ENCODE measurements around the gene FCHSD2.
A peak's percentile ranks its signal among the peaks of the same experiment; 100 is the strongest.
"Not testable (repeated sequence)": the region's sequence is repeated elsewhere in the genome, so short reads cannot be mapped to it uniquely, and the experiment has no call there.

The FCHSD2 gene

DNA sequence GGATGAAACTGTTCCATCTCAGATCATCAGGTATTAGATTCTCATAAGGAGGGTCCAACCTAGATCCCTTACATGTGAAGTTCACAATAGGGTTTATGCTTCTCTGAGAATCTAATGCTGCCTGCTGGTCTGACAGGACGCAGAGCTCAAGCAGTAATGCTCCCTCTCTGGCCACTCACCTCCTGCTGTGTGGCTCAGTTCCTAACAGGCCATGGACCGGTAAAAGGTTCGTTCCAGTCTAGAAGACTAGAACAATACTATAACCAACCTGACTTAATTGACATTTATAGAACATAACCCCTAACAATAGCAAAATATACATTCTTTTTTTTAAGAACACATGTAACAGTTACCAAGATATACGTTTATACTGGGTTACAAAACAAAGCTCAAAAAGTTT is 282.1 kb downstream of the FCHSD2 start:
- no peak for DNase-seq

DNA sequence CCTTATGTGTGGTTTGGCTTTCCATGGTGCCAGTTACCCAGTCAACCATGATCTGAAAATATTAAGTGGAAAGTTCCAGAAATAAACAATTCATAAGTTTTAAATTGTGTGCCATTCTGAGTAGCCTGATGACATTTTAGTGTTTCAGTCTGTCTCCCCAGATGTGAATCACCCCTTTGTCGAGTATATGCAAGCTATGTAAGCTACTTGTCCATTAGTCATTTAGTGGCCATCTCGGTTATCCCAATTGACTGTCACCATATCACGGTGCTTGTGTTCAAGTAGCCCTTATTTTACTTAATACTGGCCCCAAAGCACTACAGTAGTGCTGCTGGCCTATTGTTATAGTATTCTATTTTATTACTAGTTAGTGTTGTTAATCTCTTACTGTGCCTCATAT is 283.0 kb downstream of the FCHSD2 start:
- no peak for DNase-seq

DNA sequence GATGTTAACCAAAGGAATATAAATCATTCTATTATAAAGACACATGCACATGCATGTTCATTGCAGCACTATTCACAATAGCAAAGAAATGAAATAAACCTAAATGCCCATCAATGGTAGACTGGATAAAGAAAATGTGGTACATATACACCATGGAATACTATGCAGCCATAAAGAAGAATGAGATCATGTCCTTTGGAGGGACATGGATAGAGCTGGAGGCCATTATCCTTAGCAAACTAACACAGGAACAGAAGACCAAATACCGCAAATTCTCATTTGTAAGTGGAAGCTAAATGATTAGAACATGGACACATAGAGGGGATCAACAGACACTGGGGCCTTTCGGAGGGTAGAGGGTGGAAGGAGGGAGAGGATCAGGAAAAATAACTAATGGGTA is 283.9 kb downstream of the FCHSD2 start:
- DNase-seq = not testable (repeated sequence)

DNA sequence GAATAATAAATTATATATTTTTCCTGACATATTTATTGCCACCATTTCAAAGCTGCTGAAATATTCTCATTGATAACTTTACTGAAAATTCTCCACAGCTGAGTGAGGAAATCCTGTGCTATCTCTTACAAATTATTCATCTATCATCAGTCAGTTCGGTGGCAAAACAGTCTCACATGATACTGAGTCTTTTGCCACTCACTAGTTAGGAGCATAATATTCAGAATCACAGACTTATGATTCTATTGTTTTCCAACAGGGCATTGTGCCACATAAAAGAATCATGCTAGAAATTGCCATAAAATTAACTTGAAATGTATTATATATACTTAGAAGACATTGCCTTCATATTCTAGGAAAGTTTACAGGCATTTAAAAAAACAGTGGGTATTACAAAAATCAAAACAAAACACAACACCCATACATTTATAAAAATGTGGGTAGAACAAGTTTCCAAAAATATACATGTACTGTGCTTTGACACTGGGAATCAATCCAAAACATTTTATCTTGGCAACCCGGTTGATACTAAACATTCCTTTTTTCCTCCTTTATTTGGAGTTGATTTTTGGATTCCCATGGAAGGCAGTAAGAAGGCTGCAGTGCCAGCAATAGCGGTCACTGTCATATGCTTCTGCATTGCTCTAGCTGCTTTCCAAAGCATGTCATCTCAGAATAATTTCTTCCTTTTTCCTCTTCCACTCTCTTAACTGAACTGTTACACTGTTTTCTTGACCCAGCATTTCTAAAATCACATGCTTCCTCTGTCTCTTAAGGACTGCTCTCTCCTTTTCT is 285.4 kb downstream of the FCHSD2 start:
- DNase-seq = no peak

DNA sequence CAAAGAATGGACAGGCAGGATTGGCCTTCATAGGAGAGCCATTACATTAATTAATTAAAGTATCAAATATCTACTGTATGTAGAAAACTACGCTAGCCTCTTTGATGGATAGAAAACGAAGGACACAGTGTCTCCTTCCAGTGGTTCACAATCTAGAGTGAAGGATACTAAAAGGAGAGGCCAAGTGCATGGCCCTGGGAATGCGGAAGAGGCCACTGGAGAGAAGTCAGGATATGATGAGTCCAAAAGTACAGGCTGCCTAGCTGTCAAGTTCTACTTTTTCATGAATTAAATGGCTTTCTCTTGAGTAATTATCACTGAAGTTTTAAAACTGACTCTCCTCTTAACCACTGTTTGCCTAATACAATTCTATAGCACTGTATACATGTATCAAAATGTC is 286.1 kb downstream of the FCHSD2 start:
- no peak for DNase-seq

DNA sequence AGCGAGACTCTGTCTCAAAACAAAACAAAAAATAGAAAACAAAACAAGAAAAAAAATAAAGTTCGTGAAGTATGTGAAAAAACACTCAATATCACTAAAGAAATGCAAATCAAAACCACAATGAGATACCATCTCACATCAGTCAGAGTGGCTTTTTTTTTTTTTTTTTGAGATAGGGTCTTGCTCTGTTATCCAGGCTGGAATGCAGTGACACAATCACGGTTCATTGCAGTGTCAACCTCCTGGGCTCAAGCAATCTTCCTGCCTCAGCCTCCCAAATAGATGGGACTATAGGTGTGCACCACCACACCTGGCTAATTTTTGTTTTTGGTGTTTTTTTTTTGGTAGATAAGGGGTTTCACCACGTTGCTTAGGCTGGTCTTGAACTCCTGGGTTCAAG is 290.4 kb downstream of the FCHSD2 start:
- no peak for DNase-seq

DNA sequence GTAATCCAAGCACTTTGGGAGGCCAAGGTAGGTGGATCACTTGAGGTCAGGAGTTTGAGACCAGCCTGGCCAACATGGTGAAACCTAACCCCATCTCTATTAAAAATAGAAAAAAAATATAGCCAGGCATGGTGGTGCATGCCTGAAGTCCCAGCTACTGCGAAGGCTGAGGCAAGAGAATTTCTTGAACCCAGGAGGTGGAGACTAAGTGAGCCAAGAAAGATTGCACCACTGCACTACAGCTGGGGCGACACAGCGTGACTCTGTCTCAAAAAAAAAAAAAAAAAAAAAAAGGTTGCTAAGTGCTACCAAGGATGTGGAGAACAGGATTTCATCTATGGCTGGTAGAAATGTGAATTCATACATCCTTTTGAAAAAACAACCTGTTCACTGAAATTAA is 291.3 kb downstream of the FCHSD2 start:
- DNase-seq = no peak

DNA sequence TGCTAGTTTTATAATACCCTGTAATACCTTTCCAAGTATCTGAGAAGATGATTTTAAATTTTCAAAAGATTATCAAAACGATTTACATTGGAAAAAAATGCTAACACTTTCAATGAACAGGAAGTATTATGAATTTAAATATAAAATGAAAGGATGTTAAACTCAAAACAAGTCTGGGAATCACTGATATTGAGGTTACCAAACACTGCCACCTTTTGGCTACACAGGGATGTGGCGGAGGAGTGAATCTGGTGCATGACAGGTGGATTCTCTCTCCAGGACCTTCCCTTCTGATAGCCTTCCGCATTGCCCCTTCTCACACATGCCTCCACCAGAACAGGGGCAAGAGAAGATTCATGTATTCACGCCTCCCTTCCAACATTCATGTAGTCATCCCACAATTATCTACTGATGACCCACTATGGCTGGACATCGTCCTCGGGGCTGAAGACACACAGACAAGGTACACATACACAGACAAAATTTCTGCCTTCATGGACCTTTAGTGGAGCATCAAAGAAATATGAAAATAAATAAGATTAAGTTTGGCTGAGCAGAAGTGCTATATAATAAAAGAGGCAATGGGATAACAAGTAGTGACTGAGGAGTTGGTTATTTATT is 293.2 kb downstream of the FCHSD2 start:
- no peak for DNase-seq

DNA sequence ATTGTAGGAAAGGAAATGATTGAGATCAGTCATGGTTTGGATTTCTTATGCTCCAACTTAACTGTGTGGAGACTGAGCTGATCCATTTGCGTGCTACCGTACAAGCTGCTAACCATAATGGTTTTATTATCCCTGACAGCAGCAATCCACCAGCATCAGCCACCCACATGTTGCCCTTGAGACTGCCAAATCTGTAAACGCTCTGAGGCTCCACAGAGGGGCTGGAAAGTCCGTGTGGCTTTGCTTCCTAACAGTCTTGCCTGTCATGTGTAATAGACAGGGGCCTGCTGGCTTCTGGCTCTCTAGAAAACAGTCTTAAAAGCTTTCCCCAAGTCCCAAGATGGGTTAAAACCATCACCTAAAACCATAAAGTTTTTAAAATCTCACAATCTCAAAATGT is 297.8 kb downstream of the FCHSD2 start:
- DNase-seq = no peak

DNA sequence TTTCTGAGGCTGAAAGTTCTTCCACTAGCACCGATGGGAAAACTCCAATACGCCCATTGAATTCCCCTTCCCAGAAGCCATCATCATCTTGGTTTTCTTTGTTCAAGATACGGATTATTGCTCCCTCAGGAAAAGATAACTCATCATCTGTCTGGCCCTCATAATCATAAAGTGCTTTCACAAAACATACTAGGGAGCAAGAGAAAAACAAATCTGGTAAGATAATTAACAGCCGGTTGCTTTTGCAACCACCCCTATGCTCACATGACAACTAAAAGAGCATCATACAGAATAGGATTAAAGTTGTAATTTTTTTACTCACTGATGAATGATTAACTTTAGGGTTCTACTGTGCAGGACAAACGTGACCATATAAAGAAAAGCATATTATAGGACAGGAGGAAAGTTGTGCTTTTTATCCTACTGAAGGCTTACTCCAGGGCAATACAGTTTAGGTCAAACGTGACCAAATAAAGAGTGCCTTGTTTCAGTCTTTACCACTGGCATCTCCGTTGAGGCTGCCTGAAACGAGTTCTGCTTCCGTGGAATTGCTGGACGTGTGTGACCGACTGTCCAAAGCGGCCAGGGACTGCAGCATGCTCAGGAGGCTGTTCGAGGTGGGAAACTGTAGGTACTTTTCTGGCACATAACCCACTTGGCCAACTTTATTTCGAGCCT is 299.3 kb downstream of the FCHSD2 start:
- DNase-seq = no peak

DNA sequence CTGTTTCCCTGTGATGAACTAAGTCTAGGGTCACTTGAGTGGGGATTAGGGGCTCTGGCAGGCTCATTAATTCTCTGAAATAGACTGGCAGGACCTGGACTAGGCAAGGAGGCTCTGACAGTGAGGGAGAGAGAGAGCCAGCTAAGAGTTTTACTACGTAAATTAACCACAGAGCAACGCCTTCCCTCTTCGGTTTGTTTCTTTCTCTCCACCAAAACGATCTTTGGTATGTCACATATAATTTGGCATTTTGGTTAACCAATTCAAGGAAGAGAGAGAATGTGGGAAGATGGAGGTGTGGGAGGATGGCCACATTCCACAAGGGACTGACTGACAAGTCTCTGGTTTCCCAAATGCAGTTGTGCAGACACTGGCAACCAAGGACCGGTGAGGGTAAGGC is 300.0 kb downstream of the FCHSD2 start:
- no peak for DNase-seq

DNA sequence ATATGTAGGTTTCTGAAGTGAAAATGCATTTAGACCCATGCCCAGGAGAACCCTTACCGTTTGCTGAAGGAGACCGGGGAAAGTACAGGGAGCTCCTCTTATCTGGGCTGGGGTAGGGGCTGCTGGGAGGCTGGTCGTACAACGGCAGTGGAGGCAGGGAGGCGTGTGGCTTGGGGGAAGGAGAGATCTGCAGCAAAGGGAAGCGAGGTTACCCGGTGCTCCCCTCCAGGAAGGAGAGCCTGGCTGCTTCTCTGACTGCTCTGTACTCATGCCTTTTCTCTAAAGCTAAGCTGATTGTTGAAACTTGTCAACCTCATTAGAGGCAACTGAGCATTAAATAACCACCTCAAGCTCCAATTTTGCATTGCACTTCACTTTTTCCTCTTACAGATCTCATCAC is 300.7 kb downstream of the FCHSD2 start:
- no peak for DNase-seq

DNA sequence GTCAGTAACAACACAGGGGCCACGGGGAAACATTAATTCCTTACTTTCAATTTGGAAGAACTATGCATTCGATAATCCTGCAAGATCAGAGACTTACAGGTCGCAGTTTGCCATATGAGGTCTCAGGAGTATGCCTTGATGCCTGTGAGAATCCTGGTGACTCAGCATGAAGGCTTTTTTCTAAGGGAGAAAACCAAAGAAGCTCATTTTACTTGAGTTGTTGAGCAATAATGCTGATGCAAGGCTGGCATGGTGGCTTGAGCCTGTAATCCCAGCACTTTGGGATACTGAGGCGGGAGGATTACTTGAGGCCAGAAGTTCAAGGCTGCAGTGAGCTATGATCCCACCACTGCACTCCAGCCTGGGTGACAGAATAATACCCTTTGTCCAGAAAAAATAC is 301.3 kb downstream of the FCHSD2 start:
- no peak for DNase-seq

DNA sequence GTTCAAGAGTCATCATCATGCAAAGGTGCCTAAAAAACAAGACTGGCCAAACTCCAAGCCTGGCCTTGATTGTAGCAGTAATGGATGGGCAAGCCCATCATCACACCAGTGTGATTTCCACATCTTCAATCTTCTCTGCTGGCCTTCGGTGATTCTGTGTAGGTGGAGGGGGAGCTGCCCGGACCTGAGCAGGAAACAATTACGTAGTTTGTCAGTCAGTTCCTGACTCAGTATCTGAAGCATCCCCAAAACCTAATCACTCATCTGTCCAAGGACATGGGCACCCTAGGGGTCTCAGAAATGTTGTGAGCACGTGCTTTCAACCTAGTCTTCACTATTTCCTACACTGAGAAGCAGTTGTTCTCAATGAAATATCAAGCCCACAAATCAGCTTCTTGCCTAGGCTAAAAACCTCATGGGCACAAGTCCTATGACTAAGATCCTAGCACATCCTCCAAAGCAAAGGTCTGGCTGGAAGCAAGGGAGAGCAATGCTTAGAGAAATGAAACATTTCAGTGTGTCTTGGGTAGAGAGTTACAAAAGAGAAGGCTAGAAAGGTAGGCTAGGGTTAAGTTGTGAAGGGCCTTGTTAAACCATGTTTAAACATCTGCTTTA is 303.3 kb downstream of the FCHSD2 start:
- no peak for DNase-seq

DNA sequence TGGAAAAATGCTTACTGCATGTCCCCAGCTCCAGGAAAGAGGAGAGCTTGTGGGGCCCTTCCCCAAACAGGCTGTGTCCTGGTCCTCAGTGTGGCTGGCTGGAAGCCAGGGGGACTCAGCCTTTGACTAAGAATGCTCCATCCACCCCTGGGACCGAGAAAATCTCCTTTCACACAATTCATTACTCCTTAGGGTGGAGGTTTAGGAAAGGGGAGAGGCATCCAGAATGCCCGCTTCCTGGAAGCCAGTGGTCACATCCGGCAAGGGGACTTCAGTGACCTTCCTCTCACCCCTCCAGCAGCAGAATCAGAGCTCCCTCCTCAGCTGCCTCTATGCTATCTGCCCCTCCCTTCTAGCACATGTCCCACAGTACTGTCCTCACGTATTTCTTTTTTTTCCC is 306.0 kb downstream of the FCHSD2 start:
- DNase-seq = no peak

DNA sequence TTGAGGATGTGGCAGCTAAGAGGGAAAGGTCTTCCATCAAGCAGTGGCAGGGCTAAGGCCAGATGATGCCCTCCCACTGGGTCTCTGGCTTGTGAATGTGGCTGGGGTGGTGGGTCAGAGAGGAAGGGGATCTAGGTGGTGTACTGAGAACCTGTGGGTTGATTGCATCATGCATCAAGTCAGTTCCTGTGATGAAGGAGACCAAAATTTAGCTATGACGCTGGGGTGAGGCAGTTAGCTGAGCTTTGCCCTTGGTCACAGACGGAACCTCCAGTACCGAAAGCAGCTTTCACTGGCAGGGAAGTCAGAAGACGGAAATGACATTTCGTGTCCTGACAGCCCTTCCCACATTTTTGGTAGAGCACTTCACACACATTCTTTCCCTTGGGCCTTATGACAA is 307.2 kb downstream of the FCHSD2 start:
- DNase-seq = no peak

DNA sequence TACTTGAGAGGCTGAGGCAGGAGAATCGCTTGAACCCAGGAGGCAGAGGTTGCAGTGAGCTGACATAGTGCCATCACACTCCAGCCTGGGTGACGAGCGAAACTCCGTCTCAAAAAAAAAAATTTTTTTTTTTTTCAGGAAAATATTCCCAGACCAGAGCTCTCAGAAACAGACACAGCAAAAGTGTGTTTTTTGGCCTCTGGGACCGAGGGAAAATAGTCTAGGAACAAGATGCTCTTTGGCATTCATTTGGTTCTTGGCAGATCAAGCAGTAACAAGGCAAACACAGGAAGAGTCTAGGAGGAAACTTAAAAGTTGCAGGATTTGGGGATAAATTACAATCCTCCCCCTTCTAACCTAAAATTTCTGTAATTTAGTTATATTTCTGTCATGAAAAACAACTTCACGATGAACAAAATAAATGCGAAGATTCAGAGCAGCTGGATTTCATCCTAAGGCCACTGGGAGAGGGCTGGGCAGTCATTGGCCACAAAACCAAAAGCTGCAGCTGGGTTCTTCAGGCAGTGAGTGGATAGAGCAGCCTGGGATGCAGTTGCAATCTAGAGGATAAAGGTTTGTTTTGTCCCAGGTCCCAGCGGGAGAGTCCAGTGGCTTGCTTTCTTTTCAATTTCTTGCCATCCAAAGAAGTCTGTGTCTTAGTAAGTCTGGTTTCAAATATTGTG is 308.2 kb downstream of the FCHSD2 start:
- no peak for DNase-seq

DNA sequence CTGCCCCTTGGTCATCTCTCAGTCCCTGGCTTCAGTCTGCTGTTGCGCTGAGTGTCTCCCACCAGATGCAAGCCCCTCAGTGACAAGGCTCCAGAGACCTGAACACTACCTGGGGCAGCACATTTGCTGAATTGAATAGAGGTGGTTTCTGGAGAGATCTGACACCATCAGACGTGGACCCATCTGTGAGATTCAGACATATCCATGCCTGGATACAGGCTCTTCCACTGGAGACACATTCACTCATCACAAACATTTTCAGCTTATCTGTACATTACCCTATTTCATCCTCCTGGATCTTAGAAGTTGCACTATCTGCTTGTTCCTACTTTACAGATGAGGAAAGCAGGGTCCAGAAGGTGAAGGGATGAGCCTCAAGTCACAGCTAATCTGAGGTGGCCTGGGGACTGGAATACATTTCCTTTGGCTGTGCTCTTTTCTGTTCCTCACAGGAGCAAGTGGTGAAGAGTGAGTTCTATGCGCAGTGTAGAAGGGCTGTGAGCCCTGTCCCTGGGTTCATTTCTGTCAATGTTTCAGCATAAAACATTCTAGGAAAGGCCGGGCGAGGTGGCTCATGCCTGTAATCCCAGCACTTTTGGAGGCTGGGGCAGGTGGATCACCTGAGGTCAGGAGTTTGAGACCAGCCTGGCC is 308.9 kb downstream of the FCHSD2 start:
- no peak for DNase-seq

DNA sequence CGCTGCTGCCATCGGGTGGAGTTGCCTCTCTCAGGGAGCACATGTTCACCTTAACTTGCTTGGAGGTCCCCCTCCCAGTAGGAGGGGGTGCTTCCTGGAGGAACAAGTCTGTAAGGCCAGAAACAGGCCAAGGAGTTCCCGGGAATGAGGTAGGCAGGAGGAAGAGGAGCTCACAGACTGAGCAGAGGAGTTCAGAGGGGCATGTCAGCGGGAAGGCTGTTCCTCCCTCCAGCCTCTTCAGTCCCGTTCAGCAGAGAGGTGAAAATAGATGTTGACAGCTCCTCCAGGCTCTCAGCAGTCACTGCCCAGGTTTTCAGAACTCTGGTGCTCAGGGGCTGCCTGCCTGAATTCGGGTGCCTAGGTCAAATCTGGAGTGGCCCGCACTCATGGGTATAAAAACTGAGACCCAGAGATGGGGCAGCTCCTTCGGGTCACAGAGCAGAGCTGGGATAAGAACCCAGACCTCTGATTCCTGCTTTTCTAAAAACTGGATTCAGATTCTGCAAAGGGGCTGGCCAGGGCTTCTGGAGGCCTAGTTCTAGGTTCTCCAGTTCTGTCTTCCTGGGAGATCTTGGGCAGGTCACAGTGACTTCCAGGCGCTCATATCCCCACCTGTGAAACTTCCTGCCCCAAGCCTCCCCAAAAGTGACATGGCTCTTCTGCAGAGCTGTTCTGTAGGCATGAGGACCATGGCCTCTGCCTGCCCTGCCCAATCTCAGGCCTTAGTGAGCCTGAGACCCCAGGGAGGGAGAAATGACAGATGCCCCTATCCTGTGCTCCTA is 309.6 kb downstream of the FCHSD2 start:
- DNase-seq = no peak

DNA sequence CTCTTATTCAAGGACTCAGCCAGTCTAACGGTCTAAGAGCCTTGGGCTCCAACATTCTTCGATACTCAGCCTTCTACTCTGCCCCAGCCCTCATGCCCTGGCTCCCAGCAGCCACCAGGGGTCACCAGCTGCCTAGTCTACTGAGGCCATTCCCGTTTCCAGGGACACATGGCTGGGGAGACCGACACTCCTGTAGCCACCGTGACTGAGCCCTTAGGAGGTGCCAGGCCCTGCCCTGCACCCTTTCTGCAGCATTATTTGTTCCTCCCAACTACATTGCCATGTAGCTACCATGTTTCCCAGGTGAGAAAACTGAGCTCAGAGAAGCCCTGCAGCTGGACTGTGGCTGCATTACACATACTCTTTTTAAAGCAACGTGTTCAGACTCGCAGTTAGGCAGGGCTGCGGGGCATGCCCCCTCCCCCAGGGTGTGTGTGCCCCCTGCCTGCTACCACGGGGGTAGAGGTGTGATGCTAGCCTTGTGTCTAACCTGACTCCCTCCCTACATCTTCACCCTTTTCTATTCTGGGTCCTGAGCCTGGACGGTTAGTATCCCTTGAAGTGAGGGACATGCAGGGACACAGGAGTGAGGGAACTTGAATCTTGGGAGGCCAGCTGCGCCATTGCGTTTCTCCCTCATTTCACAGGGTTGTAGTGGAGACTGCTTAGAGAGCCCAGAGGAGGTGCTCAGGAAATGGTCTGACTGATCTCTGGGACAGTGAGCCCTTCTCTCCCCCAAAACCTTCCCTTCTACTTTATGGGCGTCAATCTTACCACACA is 310.4 kb downstream of the FCHSD2 start:
- peak; percentile 64 for DNase-seq

All from T1000 (cell line).